Activated gamma-delta T cell treated with Interleukin-2 at 50 U/mL for 16 hours (primary cell): ENCODE results near the gene BAHCC1.

Source experiments
- DNase-seq: peaks from one replicate; pipeline ENCODE4 v3.0.0-alpha.2; 2020

BAHCC1 gene

DNA sequence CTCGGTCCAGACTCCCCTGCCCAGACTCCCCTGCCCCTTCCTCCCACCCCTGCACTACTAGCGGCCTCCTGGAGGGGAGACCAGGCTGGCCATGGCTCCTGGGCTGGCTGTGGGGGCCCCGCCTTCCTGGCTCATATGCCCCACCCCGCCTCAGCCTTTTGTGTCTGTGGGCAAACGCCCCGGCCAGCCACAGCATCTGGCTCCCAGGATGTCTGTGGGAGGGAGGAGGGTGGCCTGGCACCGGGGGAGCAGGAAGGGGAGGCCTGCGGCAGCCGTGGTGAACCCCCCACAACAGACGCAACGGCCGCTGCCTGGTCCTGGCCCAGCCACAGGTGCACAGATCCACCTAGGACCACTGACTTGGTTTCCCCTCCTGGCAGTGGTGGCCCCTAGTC, 32.9 kb downstream of the BAHCC1 start:
- DNase-seq: no peak

DNA sequence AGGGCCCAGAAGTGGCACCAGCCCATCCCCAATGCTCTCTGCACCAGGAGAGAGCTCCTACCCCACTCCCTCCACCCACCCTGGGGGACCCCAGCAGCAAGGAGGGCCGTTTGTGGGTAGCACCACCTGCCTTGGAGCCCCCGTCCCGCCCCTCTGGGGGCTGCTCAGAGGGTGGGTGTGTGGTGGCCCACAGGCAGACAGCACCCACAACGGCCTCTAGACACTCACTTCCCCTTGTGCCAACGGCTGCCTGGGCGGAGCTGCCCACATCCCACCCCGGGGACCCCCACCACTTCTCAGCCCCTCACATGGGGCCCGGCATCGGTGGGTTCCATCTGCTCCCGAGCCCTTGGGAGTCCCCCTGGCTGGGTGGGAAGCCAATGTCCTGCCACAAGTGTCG, 33.3 kb downstream of the BAHCC1 start:
- no peak for DNase-seq

DNA sequence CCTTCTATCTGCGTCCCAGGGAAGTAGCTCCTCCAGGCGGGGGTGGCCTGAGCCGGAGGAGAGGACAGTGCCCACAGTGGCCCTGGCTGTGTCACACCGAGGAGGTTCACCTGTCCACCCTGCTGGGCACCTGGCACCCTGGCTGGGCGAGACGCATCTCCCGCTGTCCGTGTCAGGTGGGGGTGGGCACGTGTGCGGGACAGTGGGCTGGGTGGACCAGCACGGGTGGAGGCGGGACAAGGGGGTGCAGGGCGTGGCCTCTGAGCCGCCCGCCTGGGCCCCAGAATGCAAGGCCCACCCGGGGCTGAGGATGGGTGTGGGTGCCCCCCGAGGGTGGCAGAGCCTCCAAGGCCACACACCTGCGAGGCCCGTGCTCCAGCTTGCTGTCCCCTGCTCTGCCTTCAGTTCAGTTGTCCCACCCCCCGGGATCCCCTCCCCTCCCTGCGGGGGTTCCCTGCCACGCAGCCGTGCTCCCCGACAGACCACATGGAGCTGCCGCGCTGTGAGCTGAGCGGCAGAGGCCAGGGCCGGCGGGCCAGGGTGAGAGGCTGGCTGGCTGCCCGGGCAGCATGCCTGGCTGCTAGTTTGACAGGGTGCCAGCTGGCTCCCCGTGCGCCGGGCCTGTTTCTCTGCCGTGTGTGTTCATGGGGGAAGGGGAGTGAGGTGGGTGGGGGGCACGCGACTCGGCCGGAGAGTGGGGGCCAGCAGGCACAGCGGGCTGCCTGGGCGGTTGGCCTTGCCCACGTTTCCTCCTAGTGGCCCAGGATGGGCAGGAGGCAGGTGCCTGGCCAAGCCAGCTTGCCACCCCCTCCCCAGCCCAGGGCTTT, 33.9 kb downstream of the BAHCC1 start:
- no peak for DNase-seq

- no peak for DNase-seq
These were observed 34.7 kb downstream of the BAHCC1 start for GRCh38 chr17:81429821-81430551.

DNA sequence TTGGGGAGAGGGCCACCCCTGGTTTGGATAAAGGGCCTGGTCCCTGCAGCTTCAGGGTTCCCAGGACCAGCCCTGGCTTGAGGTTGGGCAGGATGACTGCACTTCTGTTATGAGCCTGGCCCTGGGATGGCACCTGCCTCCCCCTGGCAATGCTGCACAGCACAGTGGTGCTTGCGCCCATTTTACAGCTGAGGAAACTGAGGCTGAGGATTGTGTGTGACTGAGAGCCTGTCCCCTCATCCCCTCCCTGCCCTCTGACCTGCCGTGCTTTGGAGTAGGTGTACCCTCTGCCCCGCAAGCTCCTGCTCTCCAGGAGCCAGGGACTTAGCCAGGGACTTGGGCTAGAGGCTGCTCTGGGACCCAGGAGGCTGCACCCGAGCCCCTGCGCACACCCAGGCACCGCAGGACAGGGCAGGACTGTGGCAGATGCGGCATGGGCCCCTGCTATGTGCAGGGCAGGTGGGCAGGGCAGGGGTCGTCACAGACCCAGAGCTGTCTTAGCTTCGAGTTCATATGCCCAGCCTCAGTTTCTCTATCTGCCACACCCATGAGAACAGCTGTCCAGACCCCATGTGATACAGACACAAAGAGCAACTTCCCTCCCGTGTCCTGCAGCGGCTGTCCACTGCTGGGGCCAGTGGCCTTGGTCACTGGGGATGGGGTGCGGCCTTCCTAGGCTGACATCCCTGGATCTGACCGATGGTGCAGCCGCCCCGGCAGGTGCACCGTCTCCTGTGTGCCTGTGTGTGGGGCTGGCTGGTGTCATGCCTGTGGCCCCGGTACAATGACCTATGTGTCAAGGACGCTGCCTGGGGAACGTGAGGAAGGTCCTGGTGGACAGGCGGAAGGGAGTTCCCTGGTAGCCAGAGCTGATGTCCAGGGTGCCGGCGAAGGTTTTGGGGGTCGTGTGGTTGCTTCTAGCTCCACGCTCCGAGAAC, 36.6 kb downstream of the BAHCC1 start:
- no peak for DNase-seq

- DNase-seq: no peak
These were observed 37.7 kb downstream of the BAHCC1 start for GRCh38 chr17:81432941-81433340.

DNA sequence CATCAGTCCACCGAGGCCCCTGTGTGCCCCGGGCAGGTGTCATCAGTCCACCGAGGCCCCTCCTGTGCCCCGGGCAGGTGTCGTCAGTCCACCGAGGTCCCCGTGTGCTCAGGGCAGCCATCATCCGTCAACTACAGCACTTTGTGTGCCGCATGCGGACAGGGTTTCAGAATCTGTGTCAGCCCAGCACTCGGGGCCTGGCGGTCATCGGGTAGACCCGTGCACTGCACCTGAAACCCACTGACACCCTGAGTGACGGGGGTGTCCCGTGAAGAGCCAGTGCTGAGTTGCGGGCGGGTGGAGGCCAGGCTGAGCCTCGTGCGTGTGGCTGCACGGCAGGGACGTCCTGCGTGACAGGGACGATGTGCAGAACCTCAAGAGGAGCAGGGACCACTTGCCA, 38.4 kb downstream of the BAHCC1 start:
- no peak for DNase-seq

DNA sequence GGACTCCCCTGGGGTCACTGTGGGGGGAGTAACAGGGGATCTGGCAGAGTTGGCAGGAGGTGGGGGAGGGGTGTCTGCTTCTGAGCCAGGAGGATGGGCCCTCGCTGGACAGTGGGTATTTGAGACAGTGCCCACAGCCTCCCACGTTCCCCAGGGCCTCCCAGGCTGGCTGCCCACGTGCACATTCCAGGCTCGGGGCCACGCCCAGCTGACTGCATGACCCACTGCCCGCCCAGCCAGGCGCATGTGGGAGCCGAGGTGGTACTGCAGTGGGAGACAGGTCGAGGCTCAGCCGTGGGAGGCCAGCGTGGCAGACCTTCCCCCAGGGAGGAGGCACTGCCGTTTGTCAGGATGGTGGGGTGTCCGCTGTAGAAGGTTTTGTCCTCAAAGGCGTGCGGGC, 38.8 kb downstream of the BAHCC1 start:
- DNase-seq: no peak

- DNase-seq: no peak
These were observed 39.6 kb downstream of the BAHCC1 start for GRCh38 chr17:81434681-81435417.

- DNase-seq: no peak
These were observed 40.5 kb downstream of the BAHCC1 start for GRCh38 chr17:81435652-81436293.

DNA sequence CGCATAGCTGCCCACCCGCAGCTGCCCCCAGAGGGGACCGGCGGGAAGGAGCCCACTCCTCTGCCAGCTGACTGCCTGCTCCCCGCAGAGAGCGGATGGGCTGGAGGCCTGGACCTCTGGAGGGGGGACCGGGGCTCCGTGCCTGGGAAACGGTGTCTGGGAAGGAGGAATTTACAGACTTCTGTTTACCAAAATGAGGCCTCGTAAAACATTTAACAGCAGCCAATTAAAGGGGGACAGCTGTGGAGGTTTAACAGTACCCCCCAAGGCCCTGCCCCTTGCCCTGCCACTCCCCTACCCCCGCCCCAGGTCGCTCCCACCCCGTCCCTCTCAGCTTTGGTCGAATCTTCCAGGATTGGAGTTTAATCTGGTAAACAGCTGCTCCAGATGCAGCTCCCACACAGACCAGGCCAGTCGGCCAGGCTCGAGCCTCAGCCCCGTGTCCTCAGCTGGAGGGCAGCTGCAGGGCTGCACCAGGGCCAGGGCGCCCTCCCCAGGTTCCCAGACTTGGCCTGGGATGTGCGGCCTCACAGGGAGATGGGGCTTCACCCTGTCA, 41.1 kb downstream of the BAHCC1 start:
- DNase-seq: no peak

- no peak for DNase-seq
These were observed 42.0 kb downstream of the BAHCC1 start for GRCh38 chr17:81437191-81437651.

DNA sequence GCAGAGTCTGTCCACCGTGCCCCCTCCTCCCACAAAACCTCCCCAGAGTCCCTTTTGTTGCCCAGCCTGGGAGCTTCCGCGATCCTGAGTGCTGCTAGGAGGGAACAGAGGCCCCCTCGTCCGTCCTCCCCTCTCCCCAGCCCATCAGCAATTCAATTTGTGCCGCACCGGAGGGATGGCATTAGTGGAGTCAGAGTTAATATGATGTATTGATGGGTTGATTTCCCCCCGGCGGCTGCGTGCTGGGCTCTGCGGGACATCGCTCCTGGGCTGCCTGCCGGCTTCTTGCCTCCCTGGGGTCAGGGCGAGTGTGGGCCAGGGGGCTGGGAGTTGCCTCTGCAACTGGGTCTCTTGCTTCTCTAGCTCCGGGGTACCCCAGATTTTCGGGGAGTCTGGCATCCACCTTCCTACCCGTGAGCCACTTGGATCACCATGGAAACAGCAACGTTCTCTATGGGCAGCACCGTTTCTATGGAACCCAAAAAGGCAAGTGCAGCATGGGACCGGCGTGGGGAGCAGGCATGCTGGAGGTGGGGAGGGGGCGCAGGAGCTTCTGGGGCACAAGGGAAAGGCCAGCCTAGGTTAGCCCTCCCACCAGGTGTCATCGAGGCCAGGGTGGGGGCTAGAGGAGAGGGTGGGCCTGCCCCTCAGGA, 42.9 kb downstream of the BAHCC1 start:
- no peak for DNase-seq

GRCh38 chr17:81438688-81439087, 43.4 kb downstream of the BAHCC1 start:
- DNase-seq: no peak

GRCh38 chr17:81440051-81440471, 44.8 kb downstream of the BAHCC1 start:
- no peak for DNase-seq

DNA sequence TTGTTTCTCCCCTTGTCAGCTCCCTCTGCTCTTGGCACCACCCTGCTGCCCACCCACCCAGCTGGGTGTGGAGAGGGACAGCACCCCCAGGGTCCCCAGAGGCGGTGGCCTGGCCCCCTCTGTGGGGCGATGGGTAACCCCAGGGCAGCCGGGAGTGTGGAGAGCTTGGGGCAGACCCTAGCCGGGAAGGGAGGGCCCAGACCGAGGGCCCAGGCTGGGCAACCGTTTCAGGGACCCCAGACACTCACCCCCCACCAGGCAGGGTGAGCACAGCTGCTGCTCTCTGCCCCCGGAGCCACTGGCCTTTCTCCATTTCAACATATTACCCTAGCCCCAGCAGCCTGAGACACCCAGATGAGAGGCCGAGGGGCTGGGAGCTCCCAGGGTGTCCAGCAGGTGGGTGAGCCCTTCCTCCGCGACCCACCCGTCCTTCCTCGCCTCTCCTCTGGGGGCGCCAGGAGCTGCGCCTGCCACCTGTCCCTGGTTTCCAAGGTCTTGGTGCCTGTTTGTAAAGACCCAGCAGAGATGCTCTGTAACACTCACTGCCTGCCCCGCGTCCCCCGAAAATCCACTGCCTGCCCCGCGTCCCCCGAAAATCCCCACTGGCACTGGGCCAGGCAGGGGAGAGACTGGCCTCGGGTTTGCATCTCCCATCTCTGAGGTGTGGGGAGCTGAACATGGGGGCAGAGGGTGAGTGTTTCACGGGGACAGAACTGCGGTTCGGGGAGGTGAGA, 45.4 kb downstream of the BAHCC1 start:
- no peak for DNase-seq

GRCh38 chr17:81442791-81443190, 47.5 kb downstream of the BAHCC1 start:
- no peak for DNase-seq

- no peak for DNase-seq
These were observed 48.0 kb downstream of the BAHCC1 start for GRCh38 chr17:81443269-81443668.

DNA sequence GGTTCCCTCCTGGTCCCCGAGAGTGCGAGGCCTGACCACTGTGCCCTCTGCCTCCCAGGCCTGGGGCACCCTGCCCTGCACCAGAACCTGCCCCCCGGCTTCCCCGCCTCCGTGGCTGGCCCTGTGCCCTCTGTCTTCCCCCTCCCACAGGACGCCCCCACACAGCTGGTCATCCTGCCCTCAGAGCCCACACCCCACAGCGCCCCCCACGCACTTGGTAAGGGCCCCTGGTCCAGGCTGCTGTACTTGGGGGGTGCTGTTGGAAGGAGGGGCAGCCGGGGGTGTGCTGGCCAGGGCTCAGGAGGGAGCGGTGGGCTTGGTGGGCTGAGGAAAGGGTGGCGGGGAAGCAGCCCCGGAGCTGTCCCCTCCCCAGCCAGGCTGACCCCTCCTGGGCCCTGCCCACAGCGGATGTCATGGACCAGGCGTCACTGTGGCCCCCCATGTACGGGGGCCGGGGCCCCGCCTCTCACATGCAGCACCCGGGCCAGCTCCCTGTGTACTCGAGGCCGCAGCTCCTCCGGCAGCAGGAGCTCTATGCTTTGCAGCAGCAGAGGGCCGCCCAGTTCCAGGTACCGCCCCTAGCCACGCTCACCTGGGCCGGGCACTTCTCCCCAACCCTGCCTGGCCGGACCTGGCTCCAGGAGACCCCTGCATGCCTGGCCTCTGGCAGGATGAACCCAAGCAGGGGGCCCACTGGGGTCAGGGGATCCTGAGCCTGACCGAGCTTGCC, 49.5 kb downstream of the BAHCC1 start:
- DNase-seq: no peak
